Activated gamma-delta T cell (primary cell): Measurements from ENCODE around the gene ANKHD1.
A peak's percentile ranks its signal among the peaks of the same experiment; 100 is the strongest.
"Not testable (repeated sequence)": the region's sequence is repeated elsewhere in the genome, so short reads cannot be mapped to it uniquely, and the experiment has no call there.

ENCODE experiments used
- DNase-seq: peaks from one replicate; lab custom pipeline; 2025; lab: John Stamatoyannopoulos, UW

Gene ANKHD1

GRCh38 chr5:140372971-140373487, 28.6 kb upstream of the ANKHD1 start:
- no peak for DNase-seq

GRCh38 chr5:140381351-140381750, 20.3 kb upstream of the ANKHD1 start:
- DNase-seq = no peak

GRCh38 chr5:140381972-140382371, 19.7 kb upstream of the ANKHD1 start:
- DNase-seq = no peak

- no peak for DNase-seq
These were observed 18.8 kb upstream of the ANKHD1 start for GRCh38 chr5:140382866-140383265.

GRCh38 chr5:140383300-140383699, 18.3 kb upstream of the ANKHD1 start:
- no peak for DNase-seq

- no peak for DNase-seq
These were observed 13.6 kb upstream of the ANKHD1 start for GRCh38 chr5:140388052-140388451.

GRCh38 chr5:140391312-140391711, 10.3 kb upstream of the ANKHD1 start:
- DNase-seq = no peak

- DNase-seq = no peak
These were observed 9.9 kb upstream of the ANKHD1 start for GRCh38 chr5:140391732-140392131.

GRCh38 chr5:140393738-140394137, 7.9 kb upstream of the ANKHD1 start:
- no peak for DNase-seq

GRCh38 chr5:140398379-140398811, 3.2 kb upstream of the ANKHD1 start:
- no peak for DNase-seq

- no peak for DNase-seq
These were observed 1.5 kb upstream of the ANKHD1 start for GRCh38 chr5:140399979-140400729.

GRCh38 chr5:140400730-140401361, 787 bp upstream of the ANKHD1 start:
- peak; percentile 40 for DNase-seq

GRCh38 chr5:140402258-140403074, 833 bp downstream of the ANKHD1 start:
- DNase-seq = peak; percentile 32

GRCh38 chr5:140403613-140404012, 2.0 kb downstream of the ANKHD1 start:
- no peak for DNase-seq

- no peak for DNase-seq
These were observed 7.2 kb downstream of the ANKHD1 start for GRCh38 chr5:140408750-140409241.

- DNase-seq = no peak
These were observed 11.6 kb downstream of the ANKHD1 start for GRCh38 chr5:140413230-140413629.

- no peak for DNase-seq
These were observed 15.6 kb downstream of the ANKHD1 start for GRCh38 chr5:140417235-140417634.

GRCh38 chr5:140418862-140419520, 17.4 kb downstream of the ANKHD1 start:
- no peak for DNase-seq

GRCh38 chr5:140420226-140420570, 18.6 kb downstream of the ANKHD1 start:
- DNase-seq = no peak

GRCh38 chr5:140420665-140421361, 19.2 kb downstream of the ANKHD1 start:
- DNase-seq = no peak

GRCh38 chr5:140421375-140421774, 19.7 kb downstream of the ANKHD1 start:
- DNase-seq = not testable (repeated sequence)
